SK-N-SH (cell line): ENCODE results near the gene SEPTIN2. TPM values are rescaled to one million over a fixed set of nuclear protein-coding genes. Genes with fewer than 3 reads are reported as not detected.
"Not testable (repeated sequence)": the region's sequence is repeated elsewhere in the genome, so short reads cannot be mapped to it uniquely, and the experiment has no call there.

Source experiments
- CTCF ChIA-PET: fragments of 300-600, 350-600 bp; formaldehyde crosslinking; extraction: SDS; loops from one replicate; lab custom pipeline; 2021; lab: Yijun Ruan, JAX
- POLR2A ChIA-PET: fragments of 350-600 bp; sonication (Branson Sonifier 250); formaldehyde crosslinking; extraction: SDS; loops from one replicate; lab custom pipeline; 2020; ENCODE audit warnings: antibody characterized with exemption, inconsistent platforms; lab: Yijun Ruan, JAX
- DNase-seq: peaks from one replicate; pipeline ENCODE4 v3.0.0; 2012
- H2AFZ ChIP-seq: fragments of 200-600 bp; sonication (generic); 2 replicates; pipeline ENCODE4 v1.8.1; 2016; ENCODE audit warnings: antibody characterized with exemption, mild to moderate bottlenecking, low read depth
- H3F3A ChIP-seq: fragments of 200-600 bp; sonication (generic); replicated peaks from 2 replicates; pipeline ENCODE3; 2016; ENCODE audit warnings: antibody characterized with exemption, mild to moderate bottlenecking; ENCODE audit not compliant: insufficient read depth
- H3K27ac ChIP-seq, 2 experiments: fragments of 200-500 bp in 1 of 2; fragments of 200-600 bp in 1 of 2; sonication (Bioruptor generic) in 1 of 2; sonication (generic), shearing (Covaris generic) in 1 of 2; 2 replicates each; pipeline versions ENCODE4 v1.5.1 to v1.6.1; 2014 to 2016; ENCODE audit warnings: low read depth in 2 of 2, inconsistent platforms in 1 of 2, low read length in 1 of 2, mild to moderate bottlenecking in 1 of 2, mixed read lengths in 1 of 2
- H3K27me3 ChIP-seq: fragments of 200-600 bp; sonication (generic), shearing (Covaris generic); 2 replicates; pipeline ENCODE4 v1.6.1; 2016; ENCODE audit warnings: mixed run types; ENCODE audit not compliant: insufficient read depth
- H3K36me3 ChIP-seq, 2 experiments: fragments of 200-500 bp in 1 of 2; fragments of 200-600 bp in 1 of 2; sonication (Bioruptor generic) in 1 of 2; sonication (generic) in 1 of 2; replicated peaks in 1 of 2; 2 replicates each; pipeline versions ENCODE3 to v1.5.1; 2014 to 2016; ENCODE audit warnings: low read length in 1 of 2, mild to moderate bottlenecking in 1 of 2; ENCODE audit not compliant: insufficient read depth in 2 of 2, control insufficient read depth in 1 of 2
- H3K4me1 ChIP-seq, 2 experiments: fragments of 200-500 bp in 1 of 2; fragments of 200-600 bp in 1 of 2; sonication (Bioruptor generic) in 1 of 2; sonication (generic), shearing (Covaris generic) in 1 of 2; 2 replicates each; pipeline versions ENCODE4 v1.5.1 to v1.6.1; 2014 to 2016; ENCODE audit warnings: low read depth in 1 of 2, low read length in 1 of 2, mixed run types in 1 of 2; ENCODE audit not compliant: insufficient read depth in 2 of 2, control insufficient read depth in 1 of 2
- H3K4me2 ChIP-seq: fragments of 200-600 bp; sonication (generic), shearing (Covaris generic); 2 replicates; pipeline ENCODE4 v1.6.1; 2017; ENCODE audit warnings: mixed run types
- H3K4me3 ChIP-seq, 2 experiments: fragments of 200-500 bp in 1 of 2; fragments of 200-600 bp in 1 of 2; sonication (Bioruptor generic) in 1 of 2; sonication (generic), shearing (Covaris generic) in 1 of 2; 2 replicates each; pipeline versions ENCODE4 v1.5.1 to v1.8.1; 2014 to 2016; ENCODE audit warnings: low read depth in 2 of 2, inconsistent platforms in 1 of 2, low read length in 1 of 2, mild to moderate bottlenecking in 1 of 2, mixed read lengths in 1 of 2, moderate library complexity in 1 of 2
- H3K79me2 ChIP-seq: fragments of 200-600 bp; sonication (generic); 2 replicates; pipeline ENCODE4 v1.8.1; 2017; ENCODE audit warnings: mild to moderate bottlenecking; ENCODE audit not compliant: insufficient read depth
- H3K9ac ChIP-seq: fragments of 200-600 bp; sonication (generic); 2 replicates; pipeline ENCODE4 v1.6.1; 2017; ENCODE audit warnings: mixed run types
- H3K9me2 ChIP-seq: fragments of 200-600 bp; sonication (generic); 2 replicates; pipeline ENCODE4 v1.6.1; 2017; ENCODE audit warnings: mixed run types
- H3K9me3 ChIP-seq: fragments of 200-600 bp; sonication (generic); 2 replicates; pipeline ENCODE4 v1.6.1; 2017; ENCODE audit warnings: mixed run types, mild to moderate bottlenecking, moderate library complexity
- H4K20me1 ChIP-seq: fragments of 200-600 bp; sonication (generic); 2 replicates; pipeline ENCODE4 v1.6.1; 2017; ENCODE audit warnings: mild to moderate bottlenecking, mixed run types; ENCODE audit not compliant: insufficient read depth
- ELF1 ChIP-seq: IDR thresholded peaks from 2 replicates; pipeline ENCODE4 v1.4.0; 2012
- EP300 ChIP-seq, 2 experiments: IDR thresholded peaks; 2 replicates each; pipeline versions ENCODE4 v1.4.0 to v1.6.1; 2012; ENCODE audit warnings: borderline replicate concordance in 1 of 2, low read depth in 1 of 2, low read length in 1 of 2
- FOSL2 ChIP-seq: IDR thresholded peaks from 2 replicates; pipeline ENCODE4 v1.4.0; 2012; ENCODE audit warnings: low read depth, mild to moderate bottlenecking, moderate library complexity, borderline replicate concordance
- FOXJ3 ChIP-seq: sonication (generic); formaldehyde crosslinking; IDR thresholded peaks from 2 replicates; pipeline ENCODE4 v1.5.1; 2020; ENCODE audit warnings: mild to moderate bottlenecking, missing genetic modification reagents
- FOXM1 ChIP-seq: IDR thresholded peaks from 2 replicates; pipeline ENCODE4 v1.4.0; 2012; ENCODE audit warnings: low read depth, mild to moderate bottlenecking
- GABPA ChIP-seq: IDR thresholded peaks from 2 replicates; pipeline ENCODE4 v1.4.0; 2012; ENCODE audit warnings: low read depth, mild to moderate bottlenecking
- MEF2A ChIP-seq: IDR thresholded peaks from 2 replicates; pipeline ENCODE4 v1.4.0; 2012; ENCODE audit warnings: low read depth, borderline replicate concordance
- MXI1 ChIP-seq: IDR thresholded peaks from 2 replicates; pipeline ENCODE4 v1.6.1; 2012; ENCODE audit warnings: mild to moderate bottlenecking, low read depth, low read length, improper control_type of control experiment
- NFIC ChIP-seq: IDR thresholded peaks from 2 replicates; pipeline ENCODE4 v1.4.0; 2012; ENCODE audit warnings: borderline replicate concordance
- RCOR1 ChIP-seq: fragments of 150-350 bp; IDR thresholded peaks from 2 replicates; pipeline ENCODE4 v1.6.1; 2017; ENCODE audit warnings: antibody characterized with exemption, low read length
- RFX5 ChIP-seq: IDR thresholded peaks from 2 replicates; pipeline ENCODE4 v1.6.1; 2012; ENCODE audit warnings: mild to moderate bottlenecking, improper control_type of control experiment, low read length
- RXRA ChIP-seq: IDR thresholded peaks from 2 replicates; pipeline ENCODE4 v1.4.0; 2012; ENCODE audit warnings: low read depth, mild to moderate bottlenecking, borderline replicate concordance
- TAF1 ChIP-seq: IDR thresholded peaks from 2 replicates; pipeline ENCODE4 v1.6.1; 2012; ENCODE audit warnings: low read depth, mild to moderate bottlenecking, low read length, moderate library complexity, borderline replicate concordance
- TCF12 ChIP-seq: IDR thresholded peaks from 2 replicates; pipeline ENCODE4 v1.4.0; 2012
- YY1 ChIP-seq: IDR thresholded peaks from 2 replicates; pipeline ENCODE4 v1.4.0; 2012; ENCODE audit warnings: low read depth, mild to moderate bottlenecking
- WGBS: methylation state at CpG from one replicate; pipeline ENCODE4 v1.1.6; 2017; ENCODE audit warnings: low lambda C conversion rate; 5-methylcytosine and 5-hydroxymethylcytosine counted together
- polyA plus RNA-seq, 3 experiments: library from polyadenylated mRNA; depleted of rRNA; stranded (reverse); fragments of >200 nt; gene quantifications; 2 replicates each; pipeline ENCODE4 v1.2.3, GENCODE V29; 2012
- TF ChIP-seq, protein P1 (sequence below): IDR thresholded peaks from 2 replicates; pipeline ENCODE4; 2012
- TF ChIP-seq, protein P2 (sequence below): fragments of 150-350 bp; IDR thresholded peaks from 2 replicates; pipeline ENCODE4 v1.6.1; 2016; ENCODE audit warnings: mild to moderate bottlenecking, low read depth, low read length

SEPTIN2 gene
- polyA plus RNA-seq, 1 of the 3 experiments (the other 2 are of a cell fraction) = 226 TPM

DNA sequence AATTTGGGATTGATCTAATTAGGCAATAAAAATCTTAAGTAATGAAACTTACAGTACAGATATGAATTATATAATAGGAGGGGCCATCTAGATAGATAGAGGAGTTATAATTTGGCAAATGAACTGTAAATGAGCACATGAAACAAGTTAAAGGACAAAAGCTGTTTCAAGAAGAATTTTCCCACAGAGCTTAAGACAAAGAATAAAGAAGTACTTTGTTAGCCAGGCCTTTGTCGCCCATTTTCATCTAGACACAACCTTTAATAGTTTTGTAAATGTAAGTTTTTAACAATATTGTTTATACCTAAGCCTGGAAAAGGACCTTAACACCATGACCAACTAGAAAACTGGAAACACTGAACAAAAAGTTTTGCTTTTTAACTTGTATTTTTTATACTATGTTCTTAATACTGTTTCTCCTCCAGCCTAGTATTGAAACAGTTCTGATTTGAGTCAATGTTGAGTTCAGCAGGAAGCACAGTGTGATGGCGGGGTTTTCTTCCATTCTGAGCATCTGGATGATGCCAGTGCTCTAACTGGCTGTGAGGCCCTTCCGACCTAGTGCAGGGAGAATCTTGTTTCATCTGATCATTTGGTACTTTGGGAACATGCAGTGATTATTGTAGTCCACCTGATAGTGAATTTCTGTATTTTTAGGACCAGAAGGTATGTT, 77.9 kb downstream of the SEPTIN2 start:
- Histone ChIP-seq H3K36me3 (peaks cover 0 to 7% of the 10 kb centered on the region in 2 experiments), H3K79me2 (peaks cover 12% of the 10 kb centered on the region; the same call in 1 of the 2 replicates)

DNA sequence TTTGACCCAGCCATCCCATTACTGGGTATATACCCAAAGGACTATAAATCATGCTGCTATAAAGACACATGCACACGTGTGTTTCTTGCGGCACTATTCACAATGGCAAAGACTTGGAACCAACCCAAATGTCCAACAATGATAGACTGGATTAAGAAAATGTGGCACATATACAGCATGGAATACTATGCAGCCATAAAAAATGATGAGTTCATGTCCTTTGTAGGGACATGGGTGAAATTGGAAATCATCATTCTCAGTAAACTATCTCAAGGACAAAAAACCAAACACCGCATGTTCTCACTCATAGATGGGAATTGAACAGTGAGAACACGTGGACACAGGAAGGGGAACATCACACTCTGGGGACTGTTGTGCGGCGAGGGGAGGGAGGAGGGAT, 81.1 kb downstream of the SEPTIN2 start:
- H2AFZ ChIP-seq, H4K20me1 ChIP-seq, H3K27ac ChIP-seq, H3K4me2 ChIP-seq, DNase-seq, H3K9me3 ChIP-seq, POLR2A ChIA-PET, H3K27me3 ChIP-seq, H3K9ac ChIP-seq, H3K9me2 ChIP-seq, H3K4me3 ChIP-seq, H3F3A ChIP-seq, CTCF ChIA-PET, H3K36me3 ChIP-seq: not testable (repeated sequence)
- Histone ChIP-seq H3K79me2 (peaks cover 42% of the 10 kb centered on the region), H3K4me1 (peaks cover 0 to 10% of the 10 kb centered on the region in 2 experiments; a peak in 1 of 4 replicates)
- WGBS = 89% methylated on average over 6 of the region's 6 CpGs

More for the DNA sequence above, 77.9 kb downstream of the SEPTIN2 start:
- TF ChIP-seq, protein P1, sequence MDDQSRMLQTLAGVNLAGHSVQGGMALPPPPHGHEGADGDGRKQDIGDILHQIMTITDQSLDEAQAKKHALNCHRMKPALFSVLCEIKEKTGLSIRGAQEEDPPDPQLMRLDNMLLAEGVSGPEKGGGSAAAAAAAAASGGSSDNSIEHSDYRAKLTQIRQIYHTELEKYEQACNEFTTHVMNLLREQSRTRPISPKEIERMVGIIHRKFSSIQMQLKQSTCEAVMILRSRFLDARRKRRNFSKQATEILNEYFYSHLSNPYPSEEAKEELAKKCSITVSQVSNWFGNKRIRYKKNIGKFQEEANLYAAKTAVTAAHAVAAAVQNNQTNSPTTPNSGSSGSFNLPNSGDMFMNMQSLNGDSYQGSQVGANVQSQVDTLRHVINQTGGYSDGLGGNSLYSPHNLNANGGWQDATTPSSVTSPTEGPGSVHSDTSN = no peak
- TF ChIP-seq YY1 = no peak
- no peak for TF ChIP-seq FOXM1
- TF ChIP-seq NFIC = no peak
- TF ChIP-seq RXRA = no peak
- no peak for TF ChIP-seq ELF1
- no peak for TF ChIP-seq MXI1
- no peak for TF ChIP-seq FOXJ3 (CRISPR knock-in tag)
- TF ChIP-seq GABPA = no peak
- no peak for TF ChIP-seq FOSL2
- TF ChIP-seq RCOR1 = no peak
- no peak for TF ChIP-seq RFX5
- no peak for TF ChIP-seq EP300 (IDR thresholded peaks at IDR 0.05; ENCODE audit: borderline replicate concordance in 1 of 2, low read depth in 1 of 2, low read length in 1 of 2)
- TF ChIP-seq TCF12 = no peak
- no peak for TF ChIP-seq MEF2A
- no peak for TF ChIP-seq TAF1
- TF ChIP-seq, protein P2, sequence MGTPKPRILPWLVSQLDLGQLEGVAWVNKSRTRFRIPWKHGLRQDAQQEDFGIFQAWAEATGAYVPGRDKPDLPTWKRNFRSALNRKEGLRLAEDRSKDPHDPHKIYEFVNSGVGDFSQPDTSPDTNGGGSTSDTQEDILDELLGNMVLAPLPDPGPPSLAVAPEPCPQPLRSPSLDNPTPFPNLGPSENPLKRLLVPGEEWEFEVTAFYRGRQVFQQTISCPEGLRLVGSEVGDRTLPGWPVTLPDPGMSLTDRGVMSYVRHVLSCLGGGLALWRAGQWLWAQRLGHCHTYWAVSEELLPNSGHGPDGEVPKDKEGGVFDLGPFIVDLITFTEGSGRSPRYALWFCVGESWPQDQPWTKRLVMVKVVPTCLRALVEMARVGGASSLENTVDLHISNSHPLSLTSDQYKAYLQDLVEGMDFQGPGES = no peak
- H3K4me2 ChIP-seq = no peak overlapping the region
- no peaks in the 10 kb centered on the region for H3K9me2 ChIP-seq
- WGBS = 94% methylated on average over 3 of the region's 3 CpGs
- H2AFZ ChIP-seq = no peak overlapping the region
- ChIA-PET POLR2A (no interaction called here), CTCF (interaction anchor here (1.2 kb wide), 1 partner anchor 9 kb away, joined by 3 read pairs; no protein-coding TSS in a partner anchor)
- H3K4me3 ChIP-seq = no peak overlapping the region
- no peaks in the 10 kb centered on the region for H4K20me1 ChIP-seq
- H3K27ac ChIP-seq = no peak overlapping the region
- DNase-seq = no peak
- H3K9ac ChIP-seq = no peak overlapping the region
- H3F3A ChIP-seq = no peaks in the 10 kb centered on the region
- no peaks in the 10 kb centered on the region for H3K27me3 ChIP-seq
- no peaks in the 10 kb centered on the region for H3K9me3 ChIP-seq
- H3K4me1 ChIP-seq = no peaks in the 10 kb centered on the region
